Ishikawa (cell line): Measurements from ENCODE around the gene GABRB1.

Source experiments
- CEBPB ChIP-seq: IDR thresholded peaks from 2 replicates; pipeline ENCODE4 v1.6.1; 2012
- CREB1 ChIP-seq: IDR thresholded peaks from 2 replicates; pipeline ENCODE4 v1.6.1; 2012; ENCODE audit warnings: low read depth
- EGR1 ChIP-seq: IDR thresholded peaks from 2 replicates; pipeline ENCODE4 v1.6.1; 2012
- EP300 ChIP-seq: IDR thresholded peaks from 2 replicates; pipeline ENCODE4 v1.6.1; 2012; ENCODE audit warnings: borderline replicate concordance
- FOXM1 ChIP-seq: IDR thresholded peaks from 2 replicates; pipeline ENCODE4 v1.6.1; 2012; ENCODE audit warnings: low read depth, borderline replicate concordance
- MAX ChIP-seq: IDR thresholded peaks from 2 replicates; pipeline ENCODE4 v1.6.1; 2012
- NFIC ChIP-seq: IDR thresholded peaks from 2 replicates; pipeline ENCODE4 v1.6.1; 2012
- RAD21 ChIP-seq: IDR thresholded peaks from 2 replicates; pipeline ENCODE4 v1.6.1; 2012; ENCODE audit warnings: low read depth
- REST ChIP-seq: IDR thresholded peaks from 2 replicates; pipeline ENCODE4 v1.6.1; 2012; ENCODE audit warnings: low read depth, mild to moderate bottlenecking
- TAF1 ChIP-seq: IDR thresholded peaks from 2 replicates; pipeline ENCODE4 v1.6.1; 2012; ENCODE audit warnings: low read depth, mild to moderate bottlenecking
- TCF12 ChIP-seq: IDR thresholded peaks from 2 replicates; pipeline ENCODE4 v1.6.1; 2012; ENCODE audit warnings: low read depth
- TEAD4 ChIP-seq: IDR thresholded peaks from 2 replicates; pipeline ENCODE4 v1.6.1; 2012
- USF1 ChIP-seq: IDR thresholded peaks from 2 replicates; pipeline ENCODE4 v1.6.1; 2012
- YY1 ChIP-seq: IDR thresholded peaks from 2 replicates; pipeline ENCODE4 v1.6.1; 2012; ENCODE audit warnings: low read depth
- ZBTB7A ChIP-seq: IDR thresholded peaks from 2 replicates; pipeline ENCODE4 v1.6.1; 2012; ENCODE audit warnings: low read depth

GABRB1 gene

GRCh38 chr4:47215759-47216158 is 184.4 kb downstream of the GABRB1 start:
- no peak for TF ChIP-seq TCF12
- TF ChIP-seq ZBTB7A = no peak
- no peak for TF ChIP-seq YY1
- no peak for TF ChIP-seq EGR1
- TF ChIP-seq CREB1 = no peak
- TF ChIP-seq MAX = no peak
- no peak for TF ChIP-seq FOXM1
- no peak for TF ChIP-seq TAF1
- no peak for TF ChIP-seq NFIC
- no peak for TF ChIP-seq REST
- no peak for TF ChIP-seq USF1
- TF ChIP-seq EP300 = no peak
- no peak for TF ChIP-seq RAD21
- TF ChIP-seq TEAD4 = no peak
- no peak for TF ChIP-seq CEBPB

GRCh38 chr4:47217291-47217690 is 185.9 kb downstream of the GABRB1 start:
- TF ChIP-seq TCF12 (no peak), TAF1 (no peak), MAX (no peak), FOXM1 (no peak), USF1 (no peak), RAD21 (no peak), CEBPB (no peak), YY1 (no peak), ZBTB7A (no peak), NFIC (no peak), EGR1 (no peak), CREB1 (no peak), EP300 (no peak), REST (no peak), TEAD4 (no peak)

- TF ChIP-seq YY1 (no peak), RAD21 (no peak), TAF1 (no peak), EGR1 (no peak), ZBTB7A (no peak), TEAD4 (no peak), MAX (no peak), TCF12 (no peak), CREB1 (no peak), FOXM1 (no peak), NFIC (no peak)
These were observed 186.5 kb downstream of the GABRB1 start for GRCh38 chr4:47217884-47218283.

GRCh38 chr4:47218631-47219030 is 187.3 kb downstream of the GABRB1 start:
- no peak for TF ChIP-seq USF1
- TF ChIP-seq TEAD4 = no peak
- TF ChIP-seq MAX = no peak

- TF ChIP-seq YY1 (no peak), CREB1 (no peak), TAF1 (no peak), RAD21 (no peak), TEAD4 (no peak), CEBPB (no peak), USF1 (no peak), REST (no peak), ZBTB7A (no peak), TCF12 (no peak), MAX (no peak), EGR1 (no peak), NFIC (no peak), EP300 (no peak), FOXM1 (no peak)
These were observed 188.2 kb downstream of the GABRB1 start for GRCh38 chr4:47219586-47219985.
